ENCODE data around the gene INTS14. TPM values are rescaled to one million over a fixed set of nuclear protein-coding genes. Genes with fewer than 3 reads are reported as not detected.

INTS14 gene
- total and polyA plus RNA-seq, 9 of the 15 experiments (the other 6 are each of a cell fraction or from before 2014, with no cell fraction given), result 30.5 to 92.4 (median 46.5) TPM

DNA sequence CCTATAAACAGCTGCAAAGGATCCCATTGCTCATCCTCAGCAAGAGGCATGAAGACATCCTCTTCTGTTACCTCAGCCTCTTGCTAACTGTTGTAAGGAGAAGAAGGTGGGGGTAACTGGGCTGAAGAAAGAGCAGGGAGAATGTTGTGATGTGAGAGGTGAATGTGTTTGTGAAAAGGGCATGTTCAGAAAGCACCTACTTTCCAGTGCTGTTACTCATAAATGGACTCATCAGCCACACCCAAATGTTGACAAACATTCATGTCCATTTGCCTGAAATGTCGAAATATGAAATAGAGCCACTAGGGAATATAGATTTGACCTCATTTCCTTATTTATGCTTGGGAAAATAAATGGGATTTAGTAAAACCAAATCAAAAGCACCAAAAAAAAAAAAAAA, 23.4 kb upstream of the INTS14 start:
- FAIRE-seq (no peak), ATAC-seq (no peak), DNase-seq (ENCODE audit: extremely low read depth in 1 of 4, low spot score in 3 of 4) (no peak)
- H3K9me1 ChIP-seq (ENCODE audit: control insufficient read depth, insufficient read depth, low read length), result no peaks in the 10 kb centered on the region
- BruUV-seq (replicated peaks), result no TSS peak
- no peaks in the 10 kb centered on the region for H3K79me2 ChIP-seq (ENCODE audit: control insufficient read depth, insufficient read depth, low read length)
- CTCF ChIA-PET (ENCODE audit: low intra/inter-chr PET ratio), result no interaction called here
- intact Hi-C loops (cut with micrococcal nuclease), result loop anchor here (10.0 kb wide), 1 partner anchor 320 kb away; no protein-coding TSS in a partner anchor
- no peak overlapping the region for H3K27ac ChIP-seq (ENCODE audit: extremely low read depth, low read depth, low read length)
- no peak for TF ChIP-seq U2AF2 (optimal IDR thresholded peaks at IDR 0.05; ENCODE audit: low read depth, low read length)
- TF ChIP-seq POLR2AphosphoS2 (IDR thresholded peaks at IDR 0.05; ENCODE audit: low read length), result no peak
- TF ChIP-seq ZNF140 (CRISPR knock-in tag; IDR thresholded peaks at IDR 0.05), result no peak
- no peak for TF ChIP-seq CBFA2T3 (IDR thresholded peaks at IDR 0.05)
- TF ChIP-seq ZNF717 (CRISPR knock-in tag; IDR thresholded peaks at IDR 0.05), result no peak
- no peak for TF ChIP-seq ZNF445 (CRISPR knock-in tag; IDR thresholded peaks at IDR 0.05; ENCODE audit: low read depth)
- TF ChIP-seq TBL1XR1 (IDR thresholded peaks at IDR 0.05; ENCODE audit: low read length in 2 of 2), result no peak
- TF ChIP-seq, protein P1, sequence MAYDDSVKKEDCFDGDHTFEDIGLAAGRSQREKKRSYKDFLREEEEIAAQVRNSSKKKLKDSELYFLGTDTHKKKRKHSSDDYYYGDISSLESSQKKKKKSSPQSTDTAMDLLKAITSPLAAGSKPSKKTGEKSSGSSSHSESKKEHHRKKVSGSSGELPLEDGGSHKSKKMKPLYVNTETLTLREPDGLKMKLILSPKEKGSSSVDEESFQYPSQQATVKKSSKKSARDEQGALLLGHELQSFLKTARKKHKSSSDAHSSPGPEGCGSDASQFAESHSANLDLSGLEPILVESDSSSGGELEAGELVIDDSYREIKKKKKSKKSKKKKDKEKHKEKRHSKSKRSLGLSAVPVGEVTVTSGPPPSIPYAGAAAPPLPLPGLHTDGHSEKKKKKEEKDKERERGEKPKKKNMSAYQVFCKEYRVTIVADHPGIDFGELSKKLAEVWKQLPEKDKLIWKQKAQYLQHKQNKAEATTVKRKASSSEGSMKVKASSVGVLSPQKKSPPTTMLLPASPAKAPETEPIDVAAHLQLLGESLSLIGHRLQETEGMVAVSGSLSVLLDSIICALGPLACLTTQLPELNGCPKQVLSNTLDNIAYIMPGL (CRISPR knock-in tag; IDR thresholded peaks at IDR 0.05), result no peak
- no peak for TF ChIP-seq ZNF764 (CRISPR knock-in tag; IDR thresholded peaks at IDR 0.05; ENCODE audit: low read depth)
- no peak for TF ChIP-seq ZNF184 (CRISPR knock-in tag; IDR thresholded peaks at IDR 0.05)
- no peak for TF ChIP-seq ZBTB8A (IDR thresholded peaks at IDR 0.05; ENCODE audit: partially characterized antibody)
- TF ChIP-seq, protein P2, sequence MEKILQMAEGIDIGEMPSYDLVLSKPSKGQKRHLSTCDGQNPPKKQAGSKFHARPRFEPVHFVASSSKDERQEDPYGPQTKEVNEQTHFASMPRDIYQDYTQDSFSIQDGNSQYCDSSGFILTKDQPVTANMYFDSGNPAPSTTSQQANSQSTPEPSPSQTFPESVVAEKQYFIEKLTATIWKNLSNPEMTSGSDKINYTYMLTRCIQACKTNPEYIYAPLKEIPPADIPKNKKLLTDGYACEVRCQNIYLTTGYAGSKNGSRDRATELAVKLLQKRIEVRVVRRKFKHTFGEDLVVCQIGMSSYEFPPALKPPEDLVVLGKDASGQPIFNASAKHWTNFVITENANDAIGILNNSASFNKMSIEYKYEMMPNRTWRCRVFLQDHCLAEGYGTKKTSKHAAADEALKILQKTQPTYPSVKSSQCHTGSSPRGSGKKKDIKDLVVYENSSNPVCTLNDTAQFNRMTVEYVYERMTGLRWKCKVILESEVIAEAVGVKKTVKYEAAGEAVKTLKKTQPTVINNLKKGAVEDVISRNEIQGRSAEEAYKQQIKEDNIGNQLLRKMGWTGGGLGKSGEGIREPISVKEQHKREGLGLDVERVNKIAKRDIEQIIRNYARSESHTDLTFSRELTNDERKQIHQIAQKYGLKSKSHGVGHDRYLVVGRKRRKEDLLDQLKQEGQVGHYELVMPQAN (IDR thresholded peaks at IDR 0.05; ENCODE audit: borderline replicate concordance), result no peak
- TF ChIP-seq POLR3A (IDR thresholded peaks at IDR 0.05; ENCODE audit: borderline replicate concordance, extremely low read depth, insufficient read depth, insufficient read length), result no peak
- TF ChIP-seq, protein P3, sequence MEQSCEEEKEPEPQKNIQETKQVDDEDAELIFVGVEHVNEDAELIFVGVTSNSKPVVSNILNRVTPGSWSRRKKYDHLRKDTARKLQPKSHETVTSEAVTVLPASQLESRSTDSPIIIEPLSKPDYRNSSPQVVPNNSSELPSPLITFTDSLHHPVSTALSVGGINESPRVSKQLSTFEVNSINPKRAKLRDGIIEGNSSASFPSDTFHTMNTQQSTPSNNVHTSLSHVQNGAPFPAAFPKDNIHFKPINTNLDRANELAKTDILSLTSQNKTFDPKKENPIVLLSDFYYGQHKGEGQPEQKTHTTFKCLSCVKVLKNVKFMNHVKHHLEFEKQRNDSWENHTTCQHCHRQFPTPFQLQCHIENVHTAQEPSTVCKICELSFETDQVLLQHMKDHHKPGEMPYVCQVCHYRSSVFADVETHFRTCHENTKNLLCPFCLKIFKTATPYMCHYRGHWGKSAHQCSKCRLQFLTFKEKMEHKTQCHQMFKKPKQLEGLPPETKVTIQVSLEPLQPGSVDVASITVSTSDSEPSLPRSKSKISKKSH (CRISPR knock-in tag; IDR thresholded peaks at IDR 0.05), result no peak
- POLR2A ChIA-PET, result no interaction called here
- peaks cover 3 to 7% of the 10 kb centered on the region in 2 experiments; a peak in 3 of 5 replicates for H3K4me1 ChIP-seq (replicated peaks in 1 of 2; ENCODE audit: control insufficient read depth in 2 of 2, insufficient read depth in 2 of 2, low read length in 2 of 2)
- WGBS (ENCODE audit: insufficient coverage, low coverage, missing lambda C conversion rate), result 30% methylated on average over 1 of the region's 1 CpG
- H3K9ac ChIP-seq (ENCODE audit: insufficient read depth in 1 of 2, low read depth in 2 of 2, low read length in 2 of 2), result no peak overlapping the region
- H2AFZ ChIP-seq (ENCODE audit: low read depth, low read length), result no peak overlapping the region
- no peaks in the 10 kb centered on the region for H3K36me3 ChIP-seq (ENCODE audit: control insufficient read depth, insufficient read depth, low read length)
- in situ Hi-C loops (cut with MboI), result loop anchor here (25.0 kb wide), 1 partner anchor 228 kb away; the partner anchor contains the start of gene RAB11A
- H4K20me1 ChIP-seq (replicated peaks; ENCODE audit: control insufficient read depth, insufficient read depth, low read length), result no peaks in the 10 kb centered on the region
- no peaks in the 10 kb centered on the region for H3K27me3 ChIP-seq (ENCODE audit: control insufficient read depth in 2 of 2, insufficient read depth in 2 of 2, low read length in 2 of 2)
- no peak overlapping the region for H3K4me3 ChIP-seq
- H3K4me2 ChIP-seq (ENCODE audit: insufficient read depth, low read length), result no peak overlapping the region
- H3K9me3 ChIP-seq (replicated peaks; ENCODE audit: control insufficient read depth, insufficient read depth, low read depth, low read length), result no peaks in the 10 kb centered on the region
